ENCODE measurements around the gene STRN3.
"Not testable (repeated sequence)": the region's sequence is repeated elsewhere in the genome, so short reads cannot be mapped to it uniquely, and the experiment has no call there.

STRN3 gene

DNA sequence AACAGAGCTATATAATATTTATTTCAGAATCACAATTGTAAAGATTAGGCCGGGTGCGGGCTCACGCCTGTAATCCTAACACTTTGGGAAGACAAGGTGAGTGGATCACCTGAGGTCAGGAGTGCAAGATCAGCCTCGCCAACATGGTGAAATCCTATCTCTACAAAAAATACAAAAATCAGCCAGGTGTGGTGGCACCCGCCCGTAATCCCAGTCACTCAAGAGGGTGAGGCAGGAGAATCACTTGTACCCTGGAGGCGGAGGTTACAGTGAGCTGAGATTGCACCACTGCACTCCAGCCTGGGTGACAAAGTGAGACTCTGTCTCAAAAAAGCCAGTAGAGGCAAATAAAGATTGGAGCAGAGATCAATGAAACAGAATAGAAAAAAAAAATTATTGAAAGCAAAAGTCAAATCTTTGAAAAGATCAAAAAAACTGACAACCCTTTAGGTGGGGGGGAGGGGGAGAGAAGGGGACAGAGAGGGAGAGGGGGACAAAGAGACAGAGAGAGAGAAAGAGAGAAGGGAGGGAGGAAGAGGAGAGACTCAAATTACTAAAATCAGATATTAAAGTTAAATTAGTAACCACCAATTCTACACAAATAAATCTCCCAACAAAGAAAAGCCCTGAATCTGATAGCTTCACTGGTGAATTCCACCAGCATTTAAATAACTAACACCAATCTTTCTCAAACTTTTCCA lies 53.1 kb downstream of the STRN3 start:
- H3K4me3 ChIP-seq (ENCODE audit: low read depth, low read length) = no peak overlapping the region

DNA sequence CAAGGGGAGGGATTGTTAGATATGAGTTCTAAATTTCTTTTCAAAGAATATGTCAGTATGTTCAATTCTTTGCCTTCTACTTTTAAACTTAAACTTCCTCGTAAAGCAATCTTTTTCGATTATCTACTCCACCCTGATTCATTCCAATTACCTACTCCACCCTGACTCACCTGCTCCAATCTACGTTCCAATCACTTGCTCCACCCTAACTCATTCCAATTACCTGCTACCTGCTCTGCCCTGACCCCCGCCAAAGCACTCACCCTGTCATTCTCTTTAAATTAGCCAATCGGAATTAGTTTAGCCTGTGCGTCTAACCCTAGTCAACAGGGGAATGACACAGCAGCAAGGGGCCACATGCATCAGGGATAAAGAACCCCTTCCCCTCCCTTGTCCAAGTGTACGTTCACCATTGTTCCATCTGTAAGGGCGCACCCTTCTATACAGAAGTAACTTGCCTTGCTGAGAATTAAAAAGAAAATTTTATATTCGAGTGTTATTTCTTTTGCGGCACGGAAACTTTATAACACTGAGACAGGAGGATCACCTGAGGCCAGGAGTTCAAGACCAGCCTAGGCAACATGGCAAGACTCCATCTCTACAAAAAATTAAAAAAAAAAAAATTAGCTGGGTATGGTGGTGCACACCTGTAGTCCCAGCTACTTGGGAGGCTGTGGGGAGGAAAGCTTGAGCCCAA lies 54.0 kb downstream of the STRN3 start:
- not testable (repeated sequence) for H3K4me3 ChIP-seq (ENCODE audit: low read depth, low read length)

GRCh38 chr14:30971586-30971985 lies 54.6 kb downstream of the STRN3 start:
- no peak overlapping the region for H3K4me3 ChIP-seq (ENCODE audit: low read depth, low read length)

DNA sequence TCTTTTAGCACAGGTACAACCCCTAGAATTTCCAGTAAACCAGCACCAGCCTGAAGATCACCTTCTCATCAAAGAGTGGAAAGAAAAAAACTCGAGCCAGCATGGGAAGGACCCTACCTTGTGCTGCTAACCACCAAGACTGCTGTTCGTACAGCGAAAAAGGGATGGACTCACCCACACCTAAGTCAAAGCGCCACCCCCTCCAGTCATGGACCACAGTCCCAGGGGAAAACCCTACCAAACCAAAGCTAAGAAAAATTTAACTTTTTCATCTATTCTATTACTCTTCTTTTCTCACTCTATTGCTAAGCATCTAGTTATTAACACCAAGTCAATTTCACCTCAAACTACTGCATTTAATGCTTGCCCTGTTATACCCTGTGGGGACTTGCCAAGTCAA lies 56.4 kb downstream of the STRN3 start:
- not testable (repeated sequence) for H3K4me3 ChIP-seq (ENCODE audit: low read depth, low read length)

- H3K4me3 ChIP-seq (ENCODE audit: low read depth, low read length) = not testable (repeated sequence)
These were observed 58.6 kb downstream of the STRN3 start for GRCh38 chr14:30967364-30968098.

- no peak overlapping the region for H3K4me3 ChIP-seq (ENCODE audit: low read depth, low read length)
These were observed 59.5 kb downstream of the STRN3 start for GRCh38 chr14:30966415-30967363.

- H3K4me3 ChIP-seq (ENCODE audit: low read depth, low read length) = not testable (repeated sequence)
These were observed 60.3 kb downstream of the STRN3 start for GRCh38 chr14:30965861-30966260.

- H3K4me3 ChIP-seq (ENCODE audit: low read depth, low read length) = not testable (repeated sequence)
These were observed 63.6 kb downstream of the STRN3 start for GRCh38 chr14:30962537-30962936.

DNA sequence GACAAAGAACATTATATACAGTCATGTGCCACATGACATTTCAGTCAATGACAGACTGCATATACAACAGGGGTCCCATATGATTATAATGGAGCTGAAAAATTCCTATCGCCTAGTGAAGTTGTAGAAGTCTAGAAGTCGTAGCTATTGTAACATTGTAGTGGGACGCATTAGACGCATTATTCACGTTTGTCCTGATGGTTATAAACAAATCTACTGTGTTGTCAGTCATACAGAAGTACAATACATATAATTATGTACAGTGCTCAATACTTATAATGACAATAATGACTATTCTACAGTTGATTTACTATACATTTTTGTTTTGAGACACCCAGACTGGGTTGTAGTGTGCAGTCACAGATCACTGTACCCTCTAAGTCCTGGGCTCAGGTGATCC lies 64.8 kb downstream of the STRN3 start:
- no peak overlapping the region for H3K4me3 ChIP-seq (ENCODE audit: low read depth, low read length)

GRCh38 chr14:30960216-30960615 lies 66.0 kb downstream of the STRN3 start:
- no peak overlapping the region for H3K4me3 ChIP-seq (ENCODE audit: low read depth, low read length)

DNA sequence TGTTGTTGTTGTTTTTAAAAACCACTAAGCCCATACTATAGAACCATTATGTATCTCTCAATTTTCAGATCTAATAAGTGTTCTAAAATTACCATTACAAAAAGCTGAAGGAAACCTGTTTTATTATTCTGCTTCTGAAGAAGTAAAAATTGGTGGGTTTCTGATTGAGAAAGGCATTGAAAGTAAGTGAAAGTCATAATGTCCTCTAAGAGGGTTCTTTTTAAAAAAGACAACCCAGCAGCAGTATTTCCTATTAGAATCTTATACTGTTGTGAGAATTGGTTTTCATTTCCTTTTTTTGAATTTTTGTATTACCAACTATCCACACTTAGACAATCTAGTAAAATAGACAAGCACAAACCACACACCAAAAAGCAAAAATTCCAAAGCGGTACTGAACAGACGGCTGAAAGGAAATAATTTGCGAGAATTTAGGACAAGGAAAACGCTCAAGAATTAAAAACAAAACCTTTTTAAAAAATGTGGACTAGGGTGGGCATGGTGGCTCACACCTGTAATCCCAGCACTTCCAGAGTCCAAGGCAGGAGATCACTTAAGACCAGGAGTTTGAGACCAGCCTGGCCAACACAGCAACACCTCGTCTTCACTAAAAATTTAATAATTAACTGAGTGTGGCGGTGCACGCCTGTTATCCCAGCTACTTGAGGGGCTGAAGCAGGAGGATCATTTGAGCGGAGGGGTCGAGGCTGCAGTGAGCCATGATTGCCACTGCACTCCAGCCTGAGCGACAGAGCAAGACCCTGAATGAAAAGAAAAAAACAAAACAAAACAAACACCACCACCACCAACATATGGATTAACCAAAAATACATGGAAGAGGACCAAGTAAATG lies 67.4 kb downstream of the STRN3 start:
- H3K4me3 ChIP-seq (ENCODE audit: low read depth, low read length) = no peak overlapping the region

- H3K4me3 ChIP-seq (ENCODE audit: low read depth, low read length) = no peak overlapping the region
These were observed 68.3 kb downstream of the STRN3 start for GRCh38 chr14:30957813-30958370.

DNA sequence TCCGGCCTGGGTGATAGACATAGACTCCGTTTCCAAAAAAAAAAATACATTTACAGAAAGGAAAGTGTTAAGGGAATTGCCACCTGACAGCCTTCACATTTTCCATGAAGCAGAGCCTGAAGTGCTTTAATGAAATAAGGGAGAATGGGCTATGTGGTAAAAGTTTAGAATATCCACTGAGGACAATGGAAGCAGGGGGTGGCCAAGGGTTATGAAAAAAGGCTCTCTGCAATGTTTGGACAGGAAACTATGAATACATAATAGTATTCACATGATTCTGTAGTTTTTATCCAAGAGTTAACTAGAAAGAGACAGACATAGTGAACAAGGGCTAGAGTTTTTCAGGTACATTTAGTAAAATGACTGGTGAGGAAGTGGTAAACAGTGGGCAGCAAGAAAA lies 76.5 kb downstream of the STRN3 start:
- no peak overlapping the region for H3K4me3 ChIP-seq (ENCODE audit: low read depth, low read length)

- H3K4me3 ChIP-seq (ENCODE audit: low read depth, low read length) = no peak overlapping the region
These were observed 82.5 kb downstream of the STRN3 start for GRCh38 chr14:30943694-30944093.

DNA sequence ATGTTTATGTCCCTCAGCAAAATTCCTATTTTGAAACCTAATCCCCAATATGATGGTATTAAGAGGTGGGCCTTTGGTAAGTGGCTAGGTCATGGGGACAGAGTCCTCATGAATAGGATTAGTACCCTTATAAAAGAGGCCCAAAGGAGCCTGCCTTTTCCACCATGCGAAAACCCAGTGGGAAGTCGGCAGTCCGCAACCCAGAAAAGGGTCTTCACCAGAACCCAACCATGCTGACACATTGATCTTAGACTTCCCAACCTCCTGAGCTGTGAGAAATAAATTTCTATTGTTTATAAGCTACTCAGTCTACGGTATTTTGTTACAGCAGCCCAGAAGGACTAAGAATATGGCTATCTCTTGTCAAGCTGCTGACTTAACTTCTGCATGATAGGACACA lies 85.3 kb downstream of the STRN3 start:
- no peak overlapping the region for H3K4me3 ChIP-seq (ENCODE audit: low read depth, low read length)

DNA sequence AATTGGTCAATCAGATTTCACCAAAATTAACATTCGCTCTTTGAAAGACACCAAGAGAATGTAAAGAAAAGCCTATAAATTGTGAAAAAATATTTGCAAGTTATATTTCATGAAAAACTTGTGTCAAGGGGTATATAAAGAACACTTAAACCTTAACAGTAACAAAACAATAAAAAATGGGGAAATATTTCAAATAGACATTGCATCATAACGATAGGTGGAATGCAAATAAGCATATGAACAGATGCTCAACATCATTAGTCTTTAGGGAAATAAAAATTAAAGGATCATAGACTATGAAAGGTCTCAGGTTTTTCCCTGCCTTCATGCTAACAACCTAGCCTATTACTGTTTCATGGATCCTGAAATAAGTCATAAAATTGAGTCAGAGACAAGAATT lies 87.6 kb downstream of the STRN3 start:
- H3K4me3 ChIP-seq (ENCODE audit: low read depth, low read length) = no peak overlapping the region

DNA sequence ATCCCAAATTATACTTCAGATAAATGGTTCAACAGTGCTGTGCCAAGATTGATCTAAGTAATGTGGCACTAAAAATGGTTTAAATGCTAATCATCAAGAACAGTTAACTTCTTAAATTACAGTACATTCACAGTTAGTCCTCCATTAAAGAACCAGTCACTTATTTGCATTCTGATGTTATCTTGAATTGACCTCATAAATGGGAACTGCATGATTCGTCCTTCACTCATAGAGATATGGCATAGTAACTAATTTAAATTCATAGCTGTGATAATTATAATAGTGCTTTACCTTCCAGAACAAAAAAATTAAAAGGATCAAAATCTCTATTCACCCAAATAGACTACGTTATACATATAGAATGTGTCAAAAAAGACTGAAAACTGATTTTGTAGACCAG lies 90.7 kb downstream of the STRN3 start:
- H3K4me3 ChIP-seq (ENCODE audit: low read depth, low read length) = no peak overlapping the region

- H3K4me3 ChIP-seq (ENCODE audit: low read depth, low read length) = not testable (repeated sequence)
These were observed 92.2 kb downstream of the STRN3 start for GRCh38 chr14:30933937-30934336.

GRCh38 chr14:30928462-30928861 lies 97.7 kb downstream of the STRN3 start:
- no peak overlapping the region for H3K4me3 ChIP-seq (ENCODE audit: low read depth, low read length)

DNA sequence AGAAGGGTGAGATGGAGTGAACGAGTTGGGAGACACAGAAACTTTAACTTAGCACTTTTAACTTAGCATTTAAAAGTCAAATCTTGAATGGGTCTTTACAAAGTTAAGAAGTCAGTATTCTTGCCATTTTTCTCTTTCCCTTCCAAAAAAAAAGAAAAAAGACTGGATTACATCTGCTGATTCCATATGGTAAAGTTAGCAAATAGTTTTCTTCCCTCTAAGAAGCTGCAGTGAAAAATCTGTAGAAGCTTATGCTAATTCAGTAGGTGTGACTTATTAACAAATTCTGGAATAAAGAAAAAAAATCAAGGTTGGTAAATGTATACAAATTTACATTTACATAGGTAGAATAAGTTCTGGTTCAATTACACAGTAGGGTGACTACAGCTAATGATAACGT lies 100.9 kb downstream of the STRN3 start:
- H3K4me3 ChIP-seq (ENCODE audit: low read depth, low read length) = no peak overlapping the region
